Sigmoid colon (tissue), 3 donors: ENCODE results near the gene EVC.

Source experiments
- CTCF ChIP-seq, 4 experiments: fragments of 450-650 bp in 3 of 4; fragments of 200-600 bp in 1 of 4; IDR thresholded peaks; one replicate each; pipeline ENCODE4 v1.5.1; 2016 to 2019; ENCODE audit warnings: antibody characterized with exemption in 4 of 4, mild to moderate bottlenecking in 3 of 4, moderate library complexity in 2 of 4
- POLR2A ChIP-seq, 2 donors: fragments of 450-650 bp; IDR thresholded peaks; one replicate each; pipeline ENCODE4 v1.6.1; 2016; ENCODE audit warnings: antibody characterized with exemption in 2 of 2, mild to moderate bottlenecking in 2 of 2, moderate library complexity in 2 of 2

GRCh38 chr4:5730993-5731990 lies 20.3 kb downstream of the EVC start:
- no peak for TF ChIP-seq POLR2A (IDR thresholded peaks at IDR 0.05)
- TF ChIP-seq CTCF (IDR thresholded peaks at IDR 0.05): no peak
